ENCODE results near the gene HLA-B. TPM values are rescaled to one million over a fixed set of nuclear protein-coding genes. Genes with fewer than 3 reads are reported as not detected.

HLA-B gene
- total RNA-seq: 1,271 and 2,245 TPM in 2 replicates

GRCh38 chr6:31356946-31357466 lies at the start of gene HLA-B:
Gene HLA-B (minus strand): TSS chr6:31357179. CDS start chr6:31357158, 21 bp downstream.

GRCh38 chr6:31403283-31404060 lies 46.5 kb upstream of the HLA-B start, which contains the start of gene MICA:
Gene MICA (plus strand): TSS chr6:31403595. CDS start chr6:31403633, 38 bp downstream.

Other genes with a start within 250 kb of the HLA-B start
- not detected in 2 replicates for gene C6orf15, start 244.6 kb downstream of the HLA-B start, total RNA-seq
- gene PSORS1C1, start 242.4 kb downstream of the HLA-B start, total RNA-seq: 2.1 and 2.7 TPM in 2 replicates
- not detected in 2 replicates for gene CDSN, start 236.7 kb downstream of the HLA-B start, total RNA-seq
- gene PSORS1C2, start 218.1 kb downstream of the HLA-B start, total RNA-seq: not detected in 2 replicates
- 16.7 and 23.1 TPM in 2 replicates for gene CCHCR1, start 199.4 kb downstream of the HLA-B start, total RNA-seq
- gene TCF19, start 198.6 kb downstream of the HLA-B start, total RNA-seq: 49.8 and 50.2 TPM in 2 replicates
- gene POU5F1, start 186.5 kb downstream of the HLA-B start, total RNA-seq: 1.3 TPM in 1 of 2 replicates, not detected in the other
- gene HLA-C, start 85.1 kb downstream of the HLA-B start, total RNA-seq: 389 and 466 TPM in 2 replicates
- 4.7 and 5.2 TPM in 2 replicates for gene MICA, start 46.4 kb upstream of the HLA-B start, total RNA-seq
- 19.6 and 21.7 TPM in 2 replicates for gene MICB, start 141.0 kb upstream of the HLA-B start, total RNA-seq
- not detected in 2 replicates for gene MCCD1, start 171.8 kb upstream of the HLA-B start, total RNA-seq
- gene DDX39B, start 184.8 kb upstream of the HLA-B start, total RNA-seq: 338 and 363 TPM in 2 replicates
- gene ATP6V1G2, start 189.4 kb upstream of the HLA-B start, total RNA-seq: 0.07 and 0.39 TPM in 2 replicates
- 12.9 and 16.2 TPM in 2 replicates for gene NFKBIL1, start 190.4 kb upstream of the HLA-B start, total RNA-seq
- gene LTA, start 215.1 kb upstream of the HLA-B start, total RNA-seq: 0.13 TPM in 1 of 2 replicates, not detected in the other
- 0.20 TPM in 1 of 2 replicates, not detected in the other for gene TNF, start 218.4 kb upstream of the HLA-B start, total RNA-seq
- gene LTB, start 225.2 kb upstream of the HLA-B start, total RNA-seq: 2.2 and 7.0 TPM in 2 replicates
- gene LST1, start 229.1 kb upstream of the HLA-B start, total RNA-seq: 0.20 and 0.98 TPM in 2 replicates
- gene NCR3, start 235.8 kb upstream of the HLA-B start, total RNA-seq: not detected in 2 replicates